DMS 273 (cell line): ENCODE results near the gene XPNPEP1.

Experiments used
- DNase-seq: peaks from one replicate; lab custom pipeline; 2025; ENCODE audit not compliant: unreplicated experiment; lab: John Stamatoyannopoulos, UW

Gene XPNPEP1

GRCh38 chr10:109952526-109952925 lies 29.2 kb upstream of the XPNPEP1 start:
- DNase-seq, result no peak

DNA sequence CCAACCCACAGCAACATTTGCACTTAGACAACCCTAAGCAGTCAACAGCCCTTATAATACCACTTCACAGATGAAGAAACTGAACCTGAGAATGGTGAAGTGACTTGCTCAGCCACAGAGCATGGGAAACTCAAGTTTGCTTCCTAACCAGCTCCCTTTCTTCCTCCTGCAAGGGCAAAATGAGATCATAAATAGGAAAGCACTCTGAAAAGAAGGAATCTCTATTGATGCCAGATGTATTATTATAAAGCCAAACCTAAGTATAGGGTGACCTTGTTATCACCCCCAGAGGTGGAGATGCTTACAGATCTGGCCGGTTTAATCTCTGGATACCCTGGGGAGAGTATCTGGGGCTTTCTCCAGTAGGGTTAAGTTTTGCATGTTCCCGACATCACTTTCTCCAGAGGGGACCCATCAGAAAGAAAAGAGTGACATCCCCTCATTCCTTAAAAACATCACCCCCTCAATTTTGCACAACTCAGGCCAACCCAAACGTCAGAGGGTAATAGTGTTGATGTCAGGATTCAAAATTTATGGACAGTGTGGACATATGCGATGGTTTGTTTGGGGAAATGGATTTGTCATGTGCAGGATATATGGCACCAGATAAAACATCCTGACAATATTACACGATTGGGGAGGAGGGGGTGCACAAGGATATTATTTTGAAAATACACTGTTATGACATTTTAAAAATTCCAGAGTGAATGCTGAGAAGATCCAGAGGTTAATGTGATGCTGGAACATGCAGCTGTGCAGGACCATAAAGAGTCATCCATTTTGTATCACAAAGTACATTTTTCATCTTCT lies 24.0 kb upstream of the XPNPEP1 start:
- no peak for DNase-seq

DNA sequence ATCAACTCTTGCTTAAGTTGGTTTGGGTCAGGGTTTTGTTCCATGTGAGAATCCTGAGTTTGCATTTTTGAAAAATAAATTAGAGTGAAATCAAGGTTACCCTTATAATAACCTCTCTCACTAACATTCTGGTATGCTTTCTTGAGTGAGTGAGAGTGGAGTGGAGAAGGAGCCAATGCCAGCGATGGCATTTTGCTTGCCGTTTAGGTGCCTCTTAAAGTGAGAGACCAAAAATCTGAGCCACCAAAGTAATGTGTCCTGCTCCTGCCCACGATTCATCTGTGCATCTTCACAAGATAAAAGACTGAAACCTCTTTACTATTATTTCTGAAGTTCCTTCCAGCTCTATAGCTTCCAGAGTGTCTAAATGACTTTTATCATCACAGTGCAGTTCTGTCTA lies 23.4 kb upstream of the XPNPEP1 start:
- DNase-seq, result no peak

DNA sequence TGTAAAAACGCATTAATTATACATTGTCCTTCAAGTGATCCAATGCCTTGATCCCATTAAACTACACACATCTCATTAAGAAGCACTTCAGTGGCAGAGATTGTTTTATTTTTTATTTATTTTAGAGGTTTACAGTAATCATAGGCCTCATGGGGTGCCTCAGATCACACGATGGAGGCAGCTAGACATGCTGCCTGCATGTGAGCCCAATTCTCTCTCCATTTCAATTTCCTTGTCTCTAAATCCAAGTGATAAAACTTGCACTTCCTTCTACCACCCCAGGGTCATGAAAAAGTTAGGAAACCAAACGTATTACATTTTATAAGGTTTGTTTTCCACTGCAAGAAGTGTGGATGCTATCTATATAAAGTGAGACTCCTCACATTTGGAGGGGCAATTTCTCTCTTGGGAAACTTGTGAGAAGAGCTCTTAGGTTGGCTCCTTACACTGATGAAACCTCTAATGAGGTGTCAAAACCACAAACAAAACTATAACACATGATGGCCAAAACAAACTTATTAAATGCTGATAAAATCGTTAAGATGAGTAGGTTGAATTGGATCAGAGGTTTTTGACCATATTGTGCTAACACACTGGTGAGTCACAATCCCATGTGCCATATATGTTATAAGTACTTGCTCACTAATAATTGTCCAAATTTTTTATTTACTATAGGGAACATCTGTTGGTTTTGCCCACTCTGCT lies 22.3 kb upstream of the XPNPEP1 start:
- no peak for DNase-seq

DNA sequence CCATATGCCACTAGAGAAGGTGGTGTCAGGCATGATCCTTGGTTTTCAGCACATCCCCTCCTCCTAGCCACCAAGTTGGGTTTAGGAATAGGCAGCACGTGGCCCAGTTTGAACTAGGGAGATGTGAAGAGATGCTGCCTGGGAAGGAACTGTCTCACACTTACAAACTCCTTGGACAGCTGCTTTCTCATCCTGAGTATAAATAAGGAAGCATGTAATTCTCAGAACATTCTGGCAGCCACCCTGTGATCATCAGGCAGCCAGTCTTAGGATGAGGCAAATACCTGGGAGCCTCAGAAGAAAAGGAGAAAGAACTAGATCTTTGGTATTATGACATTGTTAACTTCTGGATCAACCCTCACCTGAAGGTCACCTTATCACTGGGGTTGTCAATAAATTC lies 21.3 kb upstream of the XPNPEP1 start:
- DNase-seq, result no peak

GRCh38 chr10:109941236-109941862 lies 18.0 kb upstream of the XPNPEP1 start:
- DNase-seq, result no peak

- DNase-seq, result no peak
Measured at GRCh38 chr10:109940553-109940952, 17.2 kb upstream of the XPNPEP1 start.

GRCh38 chr10:109940117-109940516 lies 16.8 kb upstream of the XPNPEP1 start:
- DNase-seq, result no peak

GRCh38 chr10:109939315-109939961 lies 16.1 kb upstream of the XPNPEP1 start:
- no peak for DNase-seq

DNA sequence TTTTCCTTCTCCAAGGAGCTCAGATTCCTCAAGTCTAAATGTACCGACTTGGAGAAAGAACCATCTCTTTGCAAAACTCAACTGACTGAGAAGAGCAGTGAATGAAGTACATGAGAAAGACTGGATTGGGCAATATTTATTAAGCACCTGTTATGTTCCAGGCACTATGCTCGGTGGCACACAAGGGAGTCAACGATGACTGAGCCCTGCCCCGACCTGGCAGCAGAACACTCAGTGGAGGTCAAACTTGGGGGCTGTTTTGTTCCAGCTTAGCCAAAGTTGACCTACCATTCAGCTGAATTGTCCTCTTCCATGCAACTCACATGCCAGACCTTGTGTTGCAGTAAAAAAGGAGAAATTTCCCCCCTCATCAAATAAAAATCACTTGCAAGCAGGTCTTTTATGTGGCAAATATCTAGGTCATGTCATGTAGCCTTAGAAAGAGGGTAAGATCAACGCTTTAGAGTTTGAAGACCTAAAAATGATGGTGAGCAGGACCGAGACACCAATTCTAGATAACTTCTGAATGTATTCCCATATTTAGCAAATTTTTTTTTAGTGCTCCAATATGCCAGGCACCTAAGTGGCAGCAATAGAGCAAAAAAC lies 14.3 kb upstream of the XPNPEP1 start:
- DNase-seq, result no peak

GRCh38 chr10:109934958-109935793 lies 11.9 kb upstream of the XPNPEP1 start:
- no peak for DNase-seq

DNA sequence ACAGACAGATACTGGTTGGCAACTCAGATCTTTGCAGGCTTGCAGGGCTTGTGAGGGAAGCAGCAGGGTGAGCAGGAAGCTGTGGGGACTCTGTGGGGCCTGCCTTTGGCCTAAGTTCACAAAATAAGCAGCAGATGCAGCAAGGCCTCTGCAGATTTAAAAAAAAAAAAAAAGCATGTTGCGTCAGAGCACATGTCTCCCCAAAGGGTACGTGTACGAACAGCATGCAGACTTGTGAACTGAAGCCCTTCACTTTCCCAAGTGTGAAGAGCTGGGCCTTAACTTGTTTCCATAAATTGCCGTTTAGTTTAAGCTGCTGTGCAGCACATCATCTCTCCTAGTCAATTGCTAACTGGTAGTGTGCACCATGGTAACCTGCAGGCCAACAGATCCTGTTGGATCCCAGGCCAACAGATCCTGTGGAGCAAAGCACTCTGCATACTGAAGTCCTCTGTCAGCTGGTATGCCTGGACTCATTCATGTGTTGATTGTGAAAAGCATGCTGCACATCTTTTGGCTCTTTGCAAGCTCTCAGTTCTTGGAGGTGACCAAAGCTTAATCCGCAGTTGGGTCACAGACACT lies 10.8 kb upstream of the XPNPEP1 start:
- no peak for DNase-seq

GRCh38 chr10:109932968-109933367 lies 9.7 kb upstream of the XPNPEP1 start:
- DNase-seq, result no peak

- no peak for DNase-seq
Measured at GRCh38 chr10:109932391-109932790, 9.1 kb upstream of the XPNPEP1 start.

DNA sequence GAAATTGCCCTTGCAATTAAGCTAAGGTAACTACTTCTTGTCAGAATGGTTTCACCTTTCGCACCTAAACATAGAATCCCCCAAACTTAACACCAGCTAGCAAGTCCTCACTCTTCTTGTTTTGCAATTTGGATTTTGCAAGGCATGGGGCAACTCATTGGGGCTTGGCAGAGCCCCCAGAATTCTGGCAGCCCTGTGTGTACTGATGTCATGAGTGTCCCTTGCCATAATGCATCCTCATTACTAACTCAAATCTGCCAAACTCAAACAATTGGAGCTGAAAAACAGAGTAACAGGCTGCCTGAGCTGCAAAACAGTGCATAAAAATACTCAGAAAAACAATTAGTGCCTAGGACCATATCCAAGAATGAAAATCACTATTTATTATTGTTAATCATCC lies 7.9 kb upstream of the XPNPEP1 start:
- DNase-seq, result no peak

DNA sequence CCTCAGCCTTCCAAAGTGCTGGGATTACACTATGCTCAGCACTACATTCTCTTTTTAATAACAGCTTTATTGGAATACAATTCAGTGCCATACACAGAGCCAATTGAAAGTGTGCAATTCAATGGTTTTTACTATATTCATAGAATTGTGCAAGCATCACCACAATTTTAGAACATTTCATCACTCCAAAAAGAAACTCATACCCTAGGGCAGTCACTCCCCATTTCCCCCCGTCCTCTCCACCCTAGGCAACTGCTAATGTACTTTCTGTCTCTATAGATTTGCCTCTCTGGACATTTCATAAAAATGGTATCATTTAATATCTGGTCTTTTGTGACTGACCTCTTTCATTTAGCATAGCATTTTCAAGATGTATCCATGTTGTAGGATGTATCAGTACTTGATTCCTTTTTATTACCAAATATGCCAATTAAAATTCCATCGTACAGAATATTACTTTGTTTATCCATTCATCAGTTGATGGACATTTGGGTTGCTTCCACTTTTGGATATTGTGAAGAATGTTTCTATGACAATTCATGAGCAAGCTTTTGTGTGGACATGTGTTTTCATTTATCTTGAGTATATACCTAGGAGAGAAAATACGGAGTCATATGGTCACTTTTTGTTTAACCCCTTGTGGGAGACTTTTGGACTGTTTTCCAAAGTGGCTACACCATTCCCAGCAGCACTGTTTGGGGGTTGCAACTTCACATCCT lies 6.3 kb upstream of the XPNPEP1 start:
- DNase-seq, result no peak

GRCh38 chr10:109928475-109928891 lies 5.2 kb upstream of the XPNPEP1 start:
- DNase-seq, result no peak

DNA sequence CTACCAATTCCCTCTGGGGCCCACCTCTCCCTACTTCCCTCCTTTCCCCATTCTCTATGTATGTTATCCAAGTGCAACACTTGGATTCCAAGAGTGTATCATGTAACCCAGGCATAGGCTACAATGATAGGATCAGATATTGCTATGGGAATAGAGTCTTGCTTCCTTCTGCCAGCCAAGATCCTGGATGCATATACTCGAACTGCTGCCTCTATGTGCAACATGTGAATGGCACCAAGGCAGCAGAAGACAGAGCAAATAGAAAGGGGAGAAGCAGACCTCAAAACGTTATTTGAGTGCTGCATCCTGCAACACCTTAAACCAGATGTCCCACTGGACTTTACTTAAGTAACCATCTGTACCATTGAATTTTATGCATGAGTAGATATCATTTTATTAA lies 3.5 kb upstream of the XPNPEP1 start:
- DNase-seq, result peak; percentile 10

DNA sequence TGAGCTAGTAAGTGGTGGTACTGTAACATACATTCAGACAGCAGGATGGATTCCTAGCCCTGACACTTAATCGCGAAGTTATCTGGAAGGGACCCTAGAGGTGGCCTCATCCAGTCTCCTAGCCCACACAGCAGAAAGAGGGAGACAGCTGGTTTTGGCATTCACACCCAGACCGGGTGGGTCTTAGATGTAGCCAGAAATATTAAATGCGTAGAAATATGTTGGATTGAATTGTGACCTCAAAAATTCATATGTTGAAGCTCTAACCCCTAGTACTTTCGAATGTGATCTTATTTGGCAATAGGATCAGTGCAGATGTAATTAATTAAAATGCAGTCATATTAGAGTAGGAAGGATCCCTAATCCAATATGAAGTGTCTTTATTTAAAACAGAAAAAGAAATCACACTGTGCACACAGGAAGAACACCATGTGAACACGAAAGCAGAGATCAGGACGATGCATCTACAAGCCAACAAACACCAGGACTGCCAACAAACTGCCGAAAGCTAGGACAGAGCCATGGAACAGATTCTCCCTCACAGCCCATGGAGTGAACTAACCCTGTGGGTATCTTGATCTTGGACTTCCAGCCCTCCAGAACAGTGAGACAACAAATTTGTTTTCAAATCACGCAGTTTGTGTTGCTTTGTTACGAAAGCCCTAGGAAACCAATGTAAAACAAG lies 2.9 kb upstream of the XPNPEP1 start:
- DNase-seq, result no peak
